ENCODE data around the gene DPP6. TPM values are rescaled to one million over a fixed set of nuclear protein-coding genes. Genes with fewer than 3 reads are reported as not detected.

The DPP6 gene
- total RNA-seq, 1 experiment from 2014 or later = not detected

- no peaks in the 10 kb centered on the region for H3K27me3 Mint-ChIP-seq (ENCODE audit: insufficient read depth, unreplicated experiment)
- intact Hi-C loops (cut with micrococcal nuclease; ENCODE audit: unreplicated experiment) = no loop called here
- H3K4me1 Mint-ChIP-seq (ENCODE audit: low read depth, unreplicated experiment) = peaks cover 6% of the 10 kb centered on the region
- H3K9me3 ChIP-seq = no peaks in the 10 kb centered on the region
- H3K4me3 Mint-ChIP-seq (ENCODE audit: unreplicated experiment) = no peak overlapping the region
- peaks cover 6% of the 10 kb centered on the region; the same call in 1 of the 2 replicates for H3K4me1 ChIP-seq
- H3K36me3 Mint-ChIP-seq (ENCODE audit: insufficient read depth, unreplicated experiment) = no peaks in the 10 kb centered on the region
- BruUV-seq (replicated peaks) = no TSS peak
- ChIA-PET POLR2A (no interaction called here), CTCF (no interaction called here)
- no peak for TF ChIP-seq CTCF (IDR thresholded peaks at IDR 0.05; ENCODE audit: insufficient read depth in 1 of 2, low read depth in 1 of 2, low read length in 1 of 2, severe bottlenecking in 1 of 2, unreplicated experiment in 1 of 2)
- H3K9me3 Mint-ChIP-seq (ENCODE audit: unreplicated experiment) = no peaks in the 10 kb centered on the region
- H3K4me3 ChIP-seq (ENCODE audit: low read depth, low read length) = no peak overlapping the region
- H3K27ac Mint-ChIP-seq (ENCODE audit: unreplicated experiment) = no peak overlapping the region
- DNase-seq = no peak
- H3K27me3 ChIP-seq (replicated peaks; ENCODE audit: control insufficient read depth, insufficient read depth, low read length) = no peaks in the 10 kb centered on the region
- no peaks in the 10 kb centered on the region for H3K36me3 ChIP-seq (ENCODE audit: control insufficient read depth, insufficient read depth, low read length)
These were observed 253.8 kb downstream of the DPP6 start for GRCh38 chr7:154306036-154306435.

- no peak overlapping the region for H3K4me3 Mint-ChIP-seq (ENCODE audit: unreplicated experiment)
- no peak for DNase-seq
- ChIA-PET CTCF (no interaction called here), POLR2A (no interaction called here)
- H3K27me3 ChIP-seq (replicated peaks; ENCODE audit: control insufficient read depth, insufficient read depth, low read length) = no peaks in the 10 kb centered on the region
- no peaks in the 10 kb centered on the region for H3K4me1 ChIP-seq
- H3K9me3 Mint-ChIP-seq (ENCODE audit: unreplicated experiment) = no peaks in the 10 kb centered on the region
- H3K9me3 ChIP-seq = no peaks in the 10 kb centered on the region
- H3K36me3 Mint-ChIP-seq (ENCODE audit: insufficient read depth, unreplicated experiment) = no peaks in the 10 kb centered on the region
- no peaks in the 10 kb centered on the region for H3K4me1 Mint-ChIP-seq (ENCODE audit: low read depth, unreplicated experiment)
- H3K27ac Mint-ChIP-seq (ENCODE audit: unreplicated experiment) = no peak overlapping the region
- intact Hi-C loops (cut with micrococcal nuclease; ENCODE audit: unreplicated experiment) = no loop called here
- no peaks in the 10 kb centered on the region for H3K36me3 ChIP-seq (ENCODE audit: control insufficient read depth, insufficient read depth, low read length)
- no TSS peak for BruUV-seq (replicated peaks)
- TF ChIP-seq CTCF (IDR thresholded peaks at IDR 0.05; ENCODE audit: insufficient read depth in 1 of 2, low read depth in 1 of 2, low read length in 1 of 2, severe bottlenecking in 1 of 2, unreplicated experiment in 1 of 2) = no peak
- H3K4me3 ChIP-seq (ENCODE audit: low read depth, low read length) = no peak overlapping the region
- peaks cover 2% of the 10 kb centered on the region for H3K27me3 Mint-ChIP-seq (ENCODE audit: insufficient read depth, unreplicated experiment)
These were observed 256.7 kb downstream of the DPP6 start for GRCh38 chr7:154308928-154309327.

- H3K27ac Mint-ChIP-seq (ENCODE audit: unreplicated experiment) = no peak overlapping the region
- no peaks in the 10 kb centered on the region for H3K36me3 Mint-ChIP-seq (ENCODE audit: insufficient read depth, unreplicated experiment)
- no peak overlapping the region for H3K4me3 Mint-ChIP-seq (ENCODE audit: unreplicated experiment)
- DNase-seq = no peak
- Histone ChIP-seq H3K27me3 (replicated peaks; ENCODE audit: control insufficient read depth, insufficient read depth, low read length) (no peaks in the 10 kb centered on the region), H3K4me1 (no peaks in the 10 kb centered on the region), H3K9me3 (no peaks in the 10 kb centered on the region), H3K36me3 (ENCODE audit: control insufficient read depth, insufficient read depth, low read length) (no peaks in the 10 kb centered on the region), H3K4me3 (ENCODE audit: low read depth, low read length) (no peak overlapping the region)
- ChIA-PET POLR2A (no interaction called here), CTCF (interaction anchor here (0.7 kb wide), 1 partner anchor 7 kb away, joined by 3 read pairs; no protein-coding TSS in a partner anchor)
- intact Hi-C loops (cut with micrococcal nuclease; ENCODE audit: unreplicated experiment) = no loop called here
- H3K9me3 Mint-ChIP-seq (ENCODE audit: unreplicated experiment) = no peaks in the 10 kb centered on the region
- no peaks in the 10 kb centered on the region for H3K4me1 Mint-ChIP-seq (ENCODE audit: low read depth, unreplicated experiment)
- peaks cover 2% of the 10 kb centered on the region for H3K27me3 Mint-ChIP-seq (ENCODE audit: insufficient read depth, unreplicated experiment)
- TF ChIP-seq CTCF (IDR thresholded peaks at IDR 0.05; ENCODE audit: insufficient read depth in 1 of 2, low read depth in 1 of 2, low read length in 1 of 2, severe bottlenecking in 1 of 2, unreplicated experiment in 1 of 2) = no peak
- BruUV-seq (replicated peaks) = no TSS peak
These were observed 257.9 kb downstream of the DPP6 start for GRCh38 chr7:154310114-154310513.

Data from Caco-2 (cell line).